Ishikawa (cell line): ENCODE data around the gene CYP2C19.

Experiments used
- CEBPB ChIP-seq: IDR thresholded peaks from 2 replicates; pipeline ENCODE4 v1.6.1; 2012
- CREB1 ChIP-seq: IDR thresholded peaks from 2 replicates; pipeline ENCODE4 v1.6.1; 2012; ENCODE audit warnings: low read depth
- EGR1 ChIP-seq: IDR thresholded peaks from 2 replicates; pipeline ENCODE4 v1.6.1; 2012
- EP300 ChIP-seq: IDR thresholded peaks from 2 replicates; pipeline ENCODE4 v1.6.1; 2012; ENCODE audit warnings: borderline replicate concordance
- FOXM1 ChIP-seq: IDR thresholded peaks from 2 replicates; pipeline ENCODE4 v1.6.1; 2012; ENCODE audit warnings: low read depth, borderline replicate concordance
- MAX ChIP-seq: IDR thresholded peaks from 2 replicates; pipeline ENCODE4 v1.6.1; 2012
- NFIC ChIP-seq: IDR thresholded peaks from 2 replicates; pipeline ENCODE4 v1.6.1; 2012
- RAD21 ChIP-seq: IDR thresholded peaks from 2 replicates; pipeline ENCODE4 v1.6.1; 2012; ENCODE audit warnings: low read depth
- REST ChIP-seq: IDR thresholded peaks from 2 replicates; pipeline ENCODE4 v1.6.1; 2012; ENCODE audit warnings: low read depth, mild to moderate bottlenecking
- TAF1 ChIP-seq: IDR thresholded peaks from 2 replicates; pipeline ENCODE4 v1.6.1; 2012; ENCODE audit warnings: low read depth, mild to moderate bottlenecking
- TCF12 ChIP-seq: IDR thresholded peaks from 2 replicates; pipeline ENCODE4 v1.6.1; 2012; ENCODE audit warnings: low read depth
- TEAD4 ChIP-seq: IDR thresholded peaks from 2 replicates; pipeline ENCODE4 v1.6.1; 2012
- USF1 ChIP-seq: IDR thresholded peaks from 2 replicates; pipeline ENCODE4 v1.6.1; 2012
- YY1 ChIP-seq: IDR thresholded peaks from 2 replicates; pipeline ENCODE4 v1.6.1; 2012; ENCODE audit warnings: low read depth
- ZBTB7A ChIP-seq: IDR thresholded peaks from 2 replicates; pipeline ENCODE4 v1.6.1; 2012; ENCODE audit warnings: low read depth

Gene CYP2C19

DNA sequence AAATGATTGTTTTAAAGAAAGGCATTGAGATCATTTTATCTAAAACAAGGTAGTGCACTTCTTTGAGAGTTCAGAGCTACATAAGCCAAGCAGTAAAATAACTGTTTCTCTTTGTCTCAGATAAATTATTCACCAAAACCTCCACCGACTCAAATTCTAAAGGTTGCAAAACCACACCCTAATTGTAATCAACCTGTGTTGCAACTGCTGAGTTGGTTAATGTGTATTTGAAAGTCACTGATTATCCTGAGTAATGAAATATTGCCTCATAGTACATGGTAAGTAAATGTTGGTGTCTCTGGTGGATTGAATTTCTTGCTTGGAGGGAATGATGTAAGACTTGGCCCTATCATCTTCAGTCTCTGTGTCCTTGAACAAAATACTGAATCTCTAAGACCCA lies 140.1 kb downstream of the CYP2C19 start:
- TF ChIP-seq ZBTB7A, result no peak
- no peak for TF ChIP-seq TCF12
- no peak for TF ChIP-seq RAD21
- TF ChIP-seq YY1, result no peak
- no peak for TF ChIP-seq TAF1
- no peak for TF ChIP-seq EGR1
- no peak for TF ChIP-seq MAX
- TF ChIP-seq REST, result no peak
- no peak for TF ChIP-seq USF1
- no peak for TF ChIP-seq CEBPB
- TF ChIP-seq FOXM1, result no peak
- no peak for TF ChIP-seq NFIC
- TF ChIP-seq EP300, result no peak
- no peak for TF ChIP-seq TEAD4
- no peak for TF ChIP-seq CREB1
